OCI-M2 (cell line): ENCODE results near the gene HOXD3.

ENCODE experiments used
- DNase-seq: peaks from one replicate; lab custom pipeline; 2025; ENCODE audit not compliant: unreplicated experiment; lab: John Stamatoyannopoulos, UW

Gene HOXD3

GRCh38 chr2:176206136-176206535 is 49.0 kb downstream of the HOXD3 start:
- no peak for DNase-seq

DNA sequence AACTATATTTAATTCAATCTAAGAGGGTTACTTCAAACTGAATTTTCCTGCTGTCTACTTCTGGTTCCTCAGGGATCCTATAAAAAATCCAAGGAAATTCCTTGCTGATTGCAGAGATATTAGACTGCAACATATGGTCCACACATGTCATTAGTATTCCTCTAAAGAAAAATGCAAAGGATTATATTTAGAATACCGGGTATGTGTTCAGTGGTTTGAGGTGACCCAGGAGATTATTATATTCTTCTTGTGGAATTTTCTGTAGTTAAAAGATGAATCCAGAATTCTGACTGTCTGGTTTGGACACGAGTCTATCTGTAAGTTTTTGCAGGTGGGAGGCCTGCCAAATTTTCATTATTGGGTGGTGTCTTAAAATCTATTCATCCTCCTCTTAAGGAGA is 49.6 kb downstream of the HOXD3 start:
- no peak for DNase-seq

DNA sequence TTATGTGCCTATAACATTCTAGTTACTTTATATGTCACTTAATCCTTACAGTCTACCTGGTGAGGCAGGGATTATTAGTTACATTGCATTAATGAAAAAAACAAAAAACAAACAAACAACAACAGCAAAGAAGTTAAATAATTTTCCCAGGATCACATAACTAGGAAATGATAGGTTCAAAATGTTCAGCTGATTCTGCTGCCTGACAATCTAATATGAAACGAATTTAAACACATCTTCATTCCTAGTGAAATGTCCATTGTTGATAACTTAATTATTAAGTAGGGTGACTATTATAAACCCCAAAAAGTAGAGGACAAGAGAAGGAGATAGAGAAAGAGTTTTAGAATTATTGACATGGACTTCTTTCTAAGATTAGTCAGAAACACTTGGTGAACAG is 54.0 kb downstream of the HOXD3 start:
- no peak for DNase-seq

- no peak for DNase-seq
Observed at GRCh38 chr2:176212276-176212675, 55.2 kb downstream of the HOXD3 start.

- DNase-seq = no peak
Observed at GRCh38 chr2:176213406-176213805, 56.3 kb downstream of the HOXD3 start.
